ENCODE results near the gene RNASE8.

RNASE8 gene

GRCh38 chr14:21053184-21054122, 4.2 kb upstream of the RNASE8 start:
- no peak for DNase-seq (ENCODE audit: low read depth in 2 of 2, low spot score in 1 of 2)

GRCh38 chr14:21054123-21054767, 3.4 kb upstream of the RNASE8 start:
- DNase-seq (ENCODE audit: low read depth in 2 of 2, low spot score in 1 of 2) = no peak

- no peak for DNase-seq (ENCODE audit: low read depth in 2 of 2, low spot score in 1 of 2)
Observed at GRCh38 chr14:21054768-21055145, 2.9 kb upstream of the RNASE8 start.

- DNase-seq (ENCODE audit: low read depth in 2 of 2, low spot score in 1 of 2) = no peak
Observed at GRCh38 chr14:21055432-21056117, 2.0 kb upstream of the RNASE8 start.

- DNase-seq (ENCODE audit: low read depth in 2 of 2, low spot score in 1 of 2) = no peak
Observed at GRCh38 chr14:21056520-21057163, 980 bp upstream of the RNASE8 start.

GRCh38 chr14:21058903-21059302, 1.3 kb downstream of the RNASE8 start:
- no peak for DNase-seq (ENCODE audit: low read depth in 2 of 2, low spot score in 1 of 2)

- no peak for DNase-seq (ENCODE audit: low read depth in 2 of 2, low spot score in 1 of 2)
Observed at GRCh38 chr14:21059842-21060613, 2.4 kb downstream of the RNASE8 start.

- no peak for DNase-seq (ENCODE audit: low read depth in 2 of 2, low spot score in 1 of 2)
Observed at GRCh38 chr14:21060614-21061346, 3.2 kb downstream of the RNASE8 start.

GRCh38 chr14:21061347-21061668, 3.7 kb downstream of the RNASE8 start:
- DNase-seq (ENCODE audit: low read depth in 2 of 2, low spot score in 1 of 2) = no peak

GRCh38 chr14:21063479-21063878, 5.9 kb downstream of the RNASE8 start:
- DNase-seq (ENCODE audit: low read depth in 2 of 2, low spot score in 1 of 2) = no peak

- DNase-seq (ENCODE audit: low read depth in 2 of 2, low spot score in 1 of 2) = no peak
Observed at GRCh38 chr14:21066882-21067502, 9.4 kb downstream of the RNASE8 start.

GRCh38 chr14:21068521-21069387, 11.1 kb downstream of the RNASE8 start:
- DNase-seq (ENCODE audit: low read depth in 2 of 2, low spot score in 1 of 2) = no peak

GRCh38 chr14:21069388-21070082, 11.9 kb downstream of the RNASE8 start:
- no peak for DNase-seq (ENCODE audit: low read depth in 2 of 2, low spot score in 1 of 2)

- no peak for DNase-seq (ENCODE audit: low read depth in 2 of 2, low spot score in 1 of 2)
Observed at GRCh38 chr14:21070083-21070609, 12.5 kb downstream of the RNASE8 start, which contains the start of gene ARHGEF40. Gene ARHGEF40 (plus strand): TSS chr14:21070304. CDS start chr14:21070397, 93 bp downstream.

- no peak for DNase-seq (ENCODE audit: low read depth in 2 of 2, low spot score in 1 of 2)
Observed at GRCh38 chr14:21070610-21071224, 13.1 kb downstream of the RNASE8 start.

- DNase-seq (ENCODE audit: low read depth in 2 of 2, low spot score in 1 of 2) = no peak
Observed at GRCh38 chr14:21071225-21072030, 13.8 kb downstream of the RNASE8 start.
